HL-60/S4 treated with phorbol 12-myristate 13-acetate at 8.2 ng/mL for 4 days and 3 days (cell line): ENCODE results near the gene ARRDC4.

ENCODE experiments used
- in situ Hi-C: fragments of 300-500 bp; cut with MboI; formaldehyde crosslinking; loops from 2 replicates; pipeline ENCODE4 v1.15.0; 2022; ENCODE audit warnings: low sequenced_read_pairs

ARRDC4 gene

GRCh38 chr15:97960364-97961066 is at the start of gene ARRDC4:
TSS of gene ARRDC4 (plus strand) at chr15:97960703. CDS start at chr15:97960862, 159 bp downstream.
- in situ Hi-C loops = no loop called here

- in situ Hi-C loops = loop anchor here (25.0 kb wide), 1 partner anchor 173 kb away; no protein-coding TSS in a partner anchor
Observed at GRCh38 chr15:97914711-97915110, 45.8 kb upstream of the ARRDC4 start.

- in situ Hi-C loops = loop anchor here (25.0 kb wide), 1 partner anchor 172 kb away; no protein-coding TSS in a partner anchor
Observed at GRCh38 chr15:97915261-97915660, 45.2 kb upstream of the ARRDC4 start.

GRCh38 chr15:97921296-97921865 is 39.1 kb upstream of the ARRDC4 start:
- in situ Hi-C loops = loop anchor here (25.0 kb wide), 1 partner anchor 166 kb away; no protein-coding TSS in a partner anchor

GRCh38 chr15:97929456-97930229 is 30.9 kb upstream of the ARRDC4 start:
- in situ Hi-C loops = no loop called here

- in situ Hi-C loops = no loop called here
Observed at GRCh38 chr15:97930230-97930629, 30.3 kb upstream of the ARRDC4 start.

- in situ Hi-C loops = no loop called here
Observed at GRCh38 chr15:97931314-97931713, 29.2 kb upstream of the ARRDC4 start.

- in situ Hi-C loops = no loop called here
Observed at GRCh38 chr15:97933589-97933988, 26.9 kb upstream of the ARRDC4 start.

GRCh38 chr15:97940993-97941392 is 19.5 kb upstream of the ARRDC4 start:
- in situ Hi-C loops = no loop called here

- in situ Hi-C loops = no loop called here
Observed at GRCh38 chr15:97941572-97941971, 18.9 kb upstream of the ARRDC4 start.

- in situ Hi-C loops = no loop called here
Observed at GRCh38 chr15:97944724-97945123, 15.8 kb upstream of the ARRDC4 start.

- in situ Hi-C loops = no loop called here
Observed at GRCh38 chr15:97947465-97948260, 12.8 kb upstream of the ARRDC4 start.

GRCh38 chr15:97953254-97953653 is 7.2 kb upstream of the ARRDC4 start:
- in situ Hi-C loops = no loop called here

GRCh38 chr15:97953748-97954147 is 6.8 kb upstream of the ARRDC4 start:
- in situ Hi-C loops = no loop called here

GRCh38 chr15:97955035-97955434 is 5.5 kb upstream of the ARRDC4 start:
- in situ Hi-C loops = no loop called here

- in situ Hi-C loops = no loop called here
Observed at GRCh38 chr15:97955529-97955928, 5.0 kb upstream of the ARRDC4 start.

- in situ Hi-C loops = no loop called here
Observed at GRCh38 chr15:97959724-97960363, 659 bp upstream of the ARRDC4 start.

- in situ Hi-C loops = no loop called here
Observed at GRCh38 chr15:97961067-97961954, 808 bp downstream of the ARRDC4 start.

- in situ Hi-C loops = no loop called here
Observed at GRCh38 chr15:97962263-97962662, 1.8 kb downstream of the ARRDC4 start.
